Measurements from ENCODE around the gene USP40.

USP40 gene

GRCh38 chr2:233553366-233553765 is 13.2 kb downstream of the USP40 start:
- no peak for DNase-seq (ENCODE audit: extremely low spot score)
- TF ChIP-seq BHLHE40 (IDR thresholded peaks at IDR 0.05; ENCODE audit: borderline replicate concordance) (no peak), SP1 (IDR thresholded peaks at IDR 0.05) (no peak), ELF4 (IDR thresholded peaks at IDR 0.05) (no peak)
- ChIA-PET POLR2A (no interaction called here), CTCF (no interaction called here)

GRCh38 chr2:233551491-233551890 is 15.1 kb downstream of the USP40 start:
- POLR2A ChIA-PET = no interaction called here
- no peak for TF ChIP-seq FOXM1 (IDR thresholded peaks at IDR 0.05; ENCODE audit: borderline replicate concordance)
- no peak for TF ChIP-seq ELF4 (IDR thresholded peaks at IDR 0.05)
- no peak for TF ChIP-seq ARNT (IDR thresholded peaks at IDR 0.05)
- CTCF ChIA-PET = no interaction called here
- DNase-seq (ENCODE audit: extremely low spot score) = no peak

GRCh38 chr2:233546774-233547173 is 19.8 kb downstream of the USP40 start:
- POLR2A ChIA-PET = no interaction called here
- no peak for DNase-seq (ENCODE audit: extremely low spot score)
- CTCF ChIA-PET = no interaction called here
- TF ChIP-seq, protein P1, sequence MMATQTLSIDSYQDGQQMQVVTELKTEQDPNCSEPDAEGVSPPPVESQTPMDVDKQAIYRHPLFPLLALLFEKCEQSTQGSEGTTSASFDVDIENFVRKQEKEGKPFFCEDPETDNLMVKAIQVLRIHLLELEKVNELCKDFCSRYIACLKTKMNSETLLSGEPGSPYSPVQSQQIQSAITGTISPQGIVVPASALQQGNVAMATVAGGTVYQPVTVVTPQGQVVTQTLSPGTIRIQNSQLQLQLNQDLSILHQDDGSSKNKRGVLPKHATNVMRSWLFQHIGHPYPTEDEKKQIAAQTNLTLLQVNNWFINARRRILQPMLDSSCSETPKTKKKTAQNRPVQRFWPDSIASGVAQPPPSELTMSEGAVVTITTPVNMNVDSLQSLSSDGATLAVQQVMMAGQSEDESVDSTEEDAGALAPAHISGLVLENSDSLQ (IDR thresholded peaks at IDR 0.05) = no peak
- TF ChIP-seq NFRKB (IDR thresholded peaks at IDR 0.05) (no peak), BHLHE40 (IDR thresholded peaks at IDR 0.05; ENCODE audit: borderline replicate concordance) (no peak), FOXK2 (IDR thresholded peaks at IDR 0.05) (no peak), LEF1 (IDR thresholded peaks at IDR 0.05; ENCODE audit: borderline replicate concordance) (no peak), SUZ12 (IDR thresholded peaks at IDR 0.05) (no peak), SP1 (IDR thresholded peaks at IDR 0.05) (no peak)

DNA sequence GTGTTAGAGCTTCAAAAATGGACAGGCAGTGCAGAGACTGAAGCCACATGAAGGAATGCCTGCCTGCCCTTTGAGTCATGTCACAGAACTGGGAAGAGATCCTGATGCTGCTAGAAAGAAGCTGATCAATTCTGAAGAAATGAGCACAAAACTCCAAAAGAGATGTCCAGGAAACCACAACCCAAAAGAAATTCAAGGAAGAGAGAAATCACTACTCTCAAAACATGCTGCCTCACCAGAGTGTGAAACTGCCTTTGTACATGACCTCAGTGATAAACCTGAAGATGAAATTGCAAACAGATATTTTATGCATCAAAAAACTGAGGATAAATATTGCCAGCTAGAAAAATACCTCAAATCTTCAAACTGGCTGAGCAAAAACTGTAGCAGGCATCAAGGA is 20.5 kb downstream of the USP40 start:
- CTCF ChIA-PET = no interaction called here
- no peak for DNase-seq (ENCODE audit: extremely low spot score)
- TF ChIP-seq L3MBTL2 (conservative IDR thresholded peaks at IDR 0.05) = no peak
- no peak for TF ChIP-seq SUZ12 (IDR thresholded peaks at IDR 0.05)
- TF ChIP-seq BHLHE40 (IDR thresholded peaks at IDR 0.05; ENCODE audit: borderline replicate concordance) = no peak
- no peak for TF ChIP-seq NFRKB (IDR thresholded peaks at IDR 0.05)
- no peak for TF ChIP-seq CTBP1 (IDR thresholded peaks at IDR 0.05; ENCODE audit: borderline replicate concordance)
- no peak for TF ChIP-seq LEF1 (IDR thresholded peaks at IDR 0.05; ENCODE audit: borderline replicate concordance)
- POLR2A ChIA-PET = no interaction called here

DNA sequence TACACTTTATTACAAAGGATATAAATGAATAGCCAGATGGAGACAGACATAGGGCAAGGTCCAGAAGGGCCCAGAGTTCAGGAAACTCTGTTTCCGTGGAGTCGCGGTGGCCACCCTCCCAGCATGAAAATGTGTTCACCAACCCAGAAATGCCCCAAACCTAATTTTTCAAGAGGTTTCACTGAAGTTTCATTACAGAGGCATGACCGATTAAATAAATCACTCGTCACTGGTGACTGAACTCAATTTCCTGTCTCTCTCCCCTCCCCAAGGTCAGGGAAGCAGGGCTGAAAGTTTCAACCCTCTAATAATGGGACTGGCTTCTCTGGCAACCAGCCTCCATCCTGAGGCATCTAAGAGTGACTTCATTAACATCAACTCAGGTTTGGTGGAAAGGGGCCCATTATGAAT is 22.4 kb downstream of the USP40 start:
- DNase-seq (ENCODE audit: extremely low spot score) = no peak
- no peak for TF ChIP-seq SUZ12 (IDR thresholded peaks at IDR 0.05)
- TF ChIP-seq SP1 (IDR thresholded peaks at IDR 0.05) = no peak
- TF ChIP-seq, protein P1 (IDR thresholded peaks at IDR 0.05) = no peak
- no peak for TF ChIP-seq ZNF384 (IDR thresholded peaks at IDR 0.05)
- ChIA-PET POLR2A (no interaction called here), CTCF (no interaction called here)

- no peak for DNase-seq (ENCODE audit: extremely low spot score)
- ChIA-PET POLR2A (no interaction called here), CTCF (no interaction called here)
- TF ChIP-seq HDGF (IDR thresholded peaks at IDR 0.05; ENCODE audit: borderline replicate concordance) (no peak), TARDBP (IDR thresholded peaks at IDR 0.05) (no peak), L3MBTL2 (conservative IDR thresholded peaks at IDR 0.05) (no peak), LEF1 (IDR thresholded peaks at IDR 0.05; ENCODE audit: borderline replicate concordance) (no peak), FOXK2 (IDR thresholded peaks at IDR 0.05) (no peak)
Measured at GRCh38 chr2:233542507-233542906, 24.1 kb downstream of the USP40 start.

- DNase-seq (ENCODE audit: extremely low spot score) = no peak
- TF ChIP-seq BHLHE40 (IDR thresholded peaks at IDR 0.05; ENCODE audit: borderline replicate concordance) (no peak), CTBP1 (IDR thresholded peaks at IDR 0.05; ENCODE audit: borderline replicate concordance) (no peak), ARNT (IDR thresholded peaks at IDR 0.05) (no peak), ELF4 (IDR thresholded peaks at IDR 0.05) (no peak), ZNF384 (IDR thresholded peaks at IDR 0.05) (no peak), L3MBTL2 (conservative IDR thresholded peaks at IDR 0.05) (no peak), NFRKB (IDR thresholded peaks at IDR 0.05) (no peak), FOXK2 (IDR thresholded peaks at IDR 0.05) (no peak), FOXM1 (IDR thresholded peaks at IDR 0.05; ENCODE audit: borderline replicate concordance) (no peak), LEF1 (IDR thresholded peaks at IDR 0.05; ENCODE audit: borderline replicate concordance) (no peak), SP1 (IDR thresholded peaks at IDR 0.05) (no peak), SUZ12 (IDR thresholded peaks at IDR 0.05) (no peak), TARDBP (IDR thresholded peaks at IDR 0.05) (no peak), HDGF (IDR thresholded peaks at IDR 0.05; ENCODE audit: borderline replicate concordance) (no peak), FOXA1 (IDR thresholded peaks at IDR 0.05) (no peak)
- TF ChIP-seq, protein P1 (IDR thresholded peaks at IDR 0.05) = no peak
- ChIA-PET POLR2A (no interaction called here), CTCF (no interaction called here)
Measured at GRCh38 chr2:233538741-233539140, 27.8 kb downstream of the USP40 start.

- no peak for DNase-seq (ENCODE audit: extremely low spot score)
- POLR2A ChIA-PET = no interaction called here
- no peak for TF ChIP-seq ELF4 (IDR thresholded peaks at IDR 0.05)
- TF ChIP-seq SUZ12 (IDR thresholded peaks at IDR 0.05) = no peak
- TF ChIP-seq TARDBP (IDR thresholded peaks at IDR 0.05) = no peak
- no peak for TF ChIP-seq FOXK2 (IDR thresholded peaks at IDR 0.05)
- no peak for TF ChIP-seq FOXA1 (IDR thresholded peaks at IDR 0.05)
- CTCF ChIA-PET = no interaction called here
Measured at GRCh38 chr2:233535271-233535670, 31.3 kb downstream of the USP40 start.

All from HEK293T (cell line).